Osteocyte (in vitro differentiated cells): ENCODE results near the gene CRIM1. TPM values are rescaled to one million over a fixed set of nuclear protein-coding genes. Genes with fewer than 3 reads are reported as not detected.

Experiments
- DNase-seq: peaks from one replicate; pipeline ENCODE4 v3.0.0; 2021; ENCODE audit warnings: mixed read lengths; ENCODE audit not compliant: unreplicated experiment; ENCODE audit errors: extremely low spot score
- H3K27ac Mint-ChIP-seq: one replicate; pipeline ENCODE4 v1.8.0; 2021; ENCODE audit warnings: mild to moderate bottlenecking, mixed read lengths; ENCODE audit not compliant: unreplicated experiment
- H3K27me3 Mint-ChIP-seq: one replicate; pipeline ENCODE4 v1.8.0; 2021; ENCODE audit warnings: mixed read lengths; ENCODE audit not compliant: unreplicated experiment
- H3K36me3 Mint-ChIP-seq: one replicate; pipeline ENCODE4 v1.8.0; 2021; ENCODE audit warnings: mixed read lengths; ENCODE audit not compliant: unreplicated experiment
- H3K4me1 Mint-ChIP-seq: one replicate; pipeline ENCODE4 v1.8.0; 2021; ENCODE audit warnings: mixed read lengths; ENCODE audit not compliant: unreplicated experiment
- H3K4me3 Mint-ChIP-seq: one replicate; pipeline ENCODE4 v1.8.0; 2021; ENCODE audit warnings: mild to moderate bottlenecking, moderate library complexity, mixed read lengths; ENCODE audit not compliant: unreplicated experiment
- H3K9me3 Mint-ChIP-seq: one replicate; pipeline ENCODE4 v1.8.0; 2021; ENCODE audit warnings: mixed read lengths; ENCODE audit not compliant: unreplicated experiment
- CTCF ChIP-seq: fragments of 200-600 bp; sonication (generic); IDR thresholded peaks from 2 replicates; pipeline ENCODE4 v1.5.0; 2021; ENCODE audit warnings: antibody characterized with exemption, mild to moderate bottlenecking, moderate library complexity
- total RNA-seq: library from RNA; stranded (reverse); gene quantifications from 2 replicates; pipeline ENCODE4 v1.2.1, GENCODE V29; 2021

Gene CRIM1
- total RNA-seq, 1 donor from 2014 or later, result 194 TPM

GRCh38 chr2:36458106-36458505, 102.5 kb downstream of the CRIM1 start:
- no peaks in the 10 kb centered on the region for H3K36me3 Mint-ChIP-seq
- H3K4me3 Mint-ChIP-seq, result no peak overlapping the region
- H3K9me3 Mint-ChIP-seq, result no peaks in the 10 kb centered on the region
- H3K27ac Mint-ChIP-seq, result no peak overlapping the region
- DNase-seq, result no peak
- peaks cover 8% of the 10 kb centered on the region for H3K4me1 Mint-ChIP-seq
- no peak for TF ChIP-seq CTCF
- no peaks in the 10 kb centered on the region for H3K27me3 Mint-ChIP-seq

- Mint-ChIP-seq H3K4me1 (peaks cover 11% of the 10 kb centered on the region), H3K27me3 (no peaks in the 10 kb centered on the region), H3K36me3 (peaks cover 2% of the 10 kb centered on the region), H3K4me3 (no peak overlapping the region), H3K27ac (no peak overlapping the region), H3K9me3 (no peaks in the 10 kb centered on the region)
- peak; percentile 56 for TF ChIP-seq CTCF
- DNase-seq, result no peak
Measured at GRCh38 chr2:36459725-36460137, 104.2 kb downstream of the CRIM1 start.

- Mint-ChIP-seq H3K27me3 (no peaks in the 10 kb centered on the region), H3K36me3 (peaks cover 8% of the 10 kb centered on the region), H3K4me3 (no peak overlapping the region), H3K4me1 (peaks cover 11% of the 10 kb centered on the region), H3K9me3 (no peaks in the 10 kb centered on the region), H3K27ac (no peak overlapping the region)
- no peak for TF ChIP-seq CTCF
- no peak for DNase-seq
Measured at GRCh38 chr2:36461039-36461681, 105.6 kb downstream of the CRIM1 start.

GRCh38 chr2:36462311-36462935, 106.8 kb downstream of the CRIM1 start:
- H3K36me3 Mint-ChIP-seq, result peaks cover 18% of the 10 kb centered on the region
- no peak overlapping the region for H3K4me3 Mint-ChIP-seq
- no peak for DNase-seq
- no peaks in the 10 kb centered on the region for H3K27me3 Mint-ChIP-seq
- TF ChIP-seq CTCF, result no peak
- H3K9me3 Mint-ChIP-seq, result no peaks in the 10 kb centered on the region
- H3K27ac Mint-ChIP-seq, result no peak overlapping the region
- peaks cover 9% of the 10 kb centered on the region for H3K4me1 Mint-ChIP-seq

- H3K4me1 Mint-ChIP-seq, result peaks cover 14% of the 10 kb centered on the region
- TF ChIP-seq CTCF, result no peak
- H3K9me3 Mint-ChIP-seq, result no peaks in the 10 kb centered on the region
- H3K27ac Mint-ChIP-seq, result no peak overlapping the region
- peaks cover 25% of the 10 kb centered on the region for H3K36me3 Mint-ChIP-seq
- no peaks in the 10 kb centered on the region for H3K27me3 Mint-ChIP-seq
- DNase-seq, result no peak
- no peak overlapping the region for H3K4me3 Mint-ChIP-seq
Measured at GRCh38 chr2:36463365-36463764, 107.8 kb downstream of the CRIM1 start.
